HG03575 (cell line): ENCODE results near the gene COL26A1.
"Not testable (repeated sequence)": the region's sequence is repeated elsewhere in the genome, so short reads cannot be mapped to it uniquely, and the experiment has no call there.

Experiments used
- ATAC-seq: cut with Tn5 transposase; IDR thresholded peaks from one replicate; pipeline ENCODE4 v1.9.1; 2021; ENCODE audit not compliant: unreplicated experiment, insufficient number of reproducible peaks, low FRiP score; ENCODE audit errors: extremely low read depth

The COL26A1 gene

DNA sequence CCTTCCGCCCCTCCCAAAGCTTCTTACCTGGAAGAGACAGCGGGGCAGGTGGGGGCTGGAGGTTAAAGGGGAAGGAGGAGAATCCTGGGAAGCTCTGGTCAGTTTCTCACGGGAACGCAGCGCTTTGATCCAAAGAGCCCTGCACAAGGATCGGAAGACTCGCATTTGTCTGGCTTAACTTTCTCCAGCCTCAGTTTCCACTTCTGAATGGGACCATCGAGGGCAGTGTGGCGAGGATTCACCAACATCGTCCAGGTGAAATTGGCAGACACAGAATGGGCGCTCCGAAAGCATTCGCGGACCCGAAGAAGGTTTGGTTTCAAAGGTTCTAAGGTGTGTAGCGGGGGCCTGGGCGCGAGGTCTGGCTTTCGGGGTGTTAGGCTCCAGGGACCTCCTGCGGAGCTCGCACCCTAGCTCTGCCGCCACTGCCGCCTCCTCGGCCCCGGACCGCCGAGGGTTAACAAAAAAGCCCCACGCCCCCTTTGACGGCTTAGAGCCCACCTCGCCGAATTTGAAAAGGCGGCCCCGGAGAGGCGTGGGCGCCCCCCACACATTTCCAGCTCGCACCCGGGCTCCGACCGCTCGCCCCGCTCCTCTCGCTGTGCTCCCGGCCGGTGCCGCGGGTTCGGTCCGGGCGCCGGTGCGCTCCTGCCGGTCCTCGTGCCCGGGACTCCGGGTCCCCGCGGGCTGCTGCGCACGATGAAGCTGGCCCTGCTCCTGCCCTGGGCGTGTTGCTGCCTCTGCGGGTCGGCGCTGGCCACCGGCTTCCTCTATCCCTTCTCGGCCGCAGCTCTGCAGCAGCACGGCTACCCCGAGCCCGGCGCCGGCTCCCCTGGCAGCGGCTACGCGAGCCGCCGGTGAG, at the start of gene COL26A1:
Gene COL26A1, plus strand, starts transcription at position 542 of the 862 bp plus-strand sequence. Its CDS starts 158 bp downstream, at position 700.
- ATAC-seq: no peak

GRCh38 chr7:101315336-101315735, 47.3 kb upstream of the COL26A1 start:
- ATAC-seq: no peak

DNA sequence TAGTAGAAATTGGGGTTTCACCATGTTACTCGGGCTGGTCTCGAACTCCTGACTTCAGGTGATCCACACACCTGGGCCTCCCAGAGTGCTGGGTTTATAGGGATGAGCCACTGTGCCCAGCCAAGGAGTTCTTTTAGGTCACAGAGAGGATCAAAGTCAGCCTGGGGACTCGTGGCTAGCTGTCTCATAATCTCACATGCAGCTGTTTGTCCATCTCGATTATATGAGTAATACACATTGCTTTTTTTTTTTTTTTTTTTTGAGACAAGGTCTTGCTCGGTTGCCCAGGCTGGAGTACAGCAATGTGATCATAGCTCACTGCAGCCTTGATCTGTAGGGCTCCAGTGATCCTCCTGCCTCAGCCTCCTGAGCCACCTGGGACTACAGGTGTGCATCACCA, 43.3 kb upstream of the COL26A1 start:
- ATAC-seq: no peak

- ATAC-seq: no peak
These were observed 40.9 kb upstream of the COL26A1 start, which contains the start of gene IFT22 for GRCh38 chr7:101321491-101322401. Gene IFT22, minus strand, starts transcription at chr7:101321812. Its CDS starts 103 bp downstream, at chr7:101321709.

DNA sequence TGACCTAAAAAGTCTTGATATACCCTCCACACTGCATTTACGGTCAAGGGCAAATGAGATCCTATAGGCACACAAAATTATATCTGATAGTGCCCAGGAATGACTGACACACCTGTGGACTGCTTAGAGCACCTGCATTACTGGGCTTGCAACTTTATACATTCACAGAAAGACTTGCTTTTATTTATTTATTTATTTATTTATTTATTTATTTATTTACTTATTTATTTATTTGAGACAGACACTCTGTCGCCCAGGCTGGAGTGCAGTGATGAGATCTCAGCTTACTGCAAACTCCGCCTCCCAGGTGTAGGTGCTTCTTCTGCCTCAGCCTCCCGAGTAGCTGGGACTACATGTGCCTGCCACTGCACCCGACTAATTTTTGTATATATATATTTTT, 34.5 kb upstream of the COL26A1 start:
- no peak for ATAC-seq

GRCh38 chr7:101330011-101330484, 32.6 kb upstream of the COL26A1 start:
- no peak for ATAC-seq

DNA sequence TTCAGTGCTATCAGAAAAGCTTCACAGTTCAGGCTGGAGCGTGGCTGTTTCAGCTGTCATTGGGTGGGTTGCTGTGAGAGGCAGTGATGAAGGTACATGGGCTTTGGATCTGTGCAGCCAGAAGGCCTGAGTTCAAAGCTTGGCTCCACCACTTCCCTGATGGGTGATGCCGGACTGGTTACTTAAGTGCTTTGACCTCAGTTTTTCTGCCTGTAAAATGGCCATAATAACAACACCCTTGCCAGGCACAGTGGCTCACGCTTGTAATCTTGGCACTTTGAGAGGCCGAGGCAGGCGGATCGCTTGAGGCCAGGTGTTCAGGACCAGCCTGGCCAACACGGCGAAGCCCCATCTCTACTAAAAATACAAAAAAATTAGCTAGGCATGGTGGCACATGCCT, 30.6 kb upstream of the COL26A1 start:
- ATAC-seq: no peak

DNA sequence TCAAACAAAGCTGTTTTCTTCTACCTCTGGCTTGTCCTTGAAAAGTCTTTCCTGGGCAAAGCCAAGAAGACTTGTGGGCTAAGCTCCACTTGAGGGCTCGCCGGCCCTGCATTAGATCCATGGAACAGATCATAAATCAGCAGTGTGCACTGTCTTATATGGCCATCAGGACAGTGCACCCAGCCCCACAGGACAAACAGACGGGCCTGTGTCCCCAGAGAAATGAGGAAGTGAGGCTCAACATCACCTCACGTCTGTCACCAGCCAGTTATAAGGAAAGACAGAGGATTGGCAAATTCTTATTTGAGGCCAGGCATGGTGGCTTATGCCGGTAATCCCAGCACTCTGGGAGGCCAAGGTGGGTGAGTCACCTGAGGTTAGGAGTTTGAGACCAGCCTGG, 28.8 kb upstream of the COL26A1 start:
- ATAC-seq: no peak

DNA sequence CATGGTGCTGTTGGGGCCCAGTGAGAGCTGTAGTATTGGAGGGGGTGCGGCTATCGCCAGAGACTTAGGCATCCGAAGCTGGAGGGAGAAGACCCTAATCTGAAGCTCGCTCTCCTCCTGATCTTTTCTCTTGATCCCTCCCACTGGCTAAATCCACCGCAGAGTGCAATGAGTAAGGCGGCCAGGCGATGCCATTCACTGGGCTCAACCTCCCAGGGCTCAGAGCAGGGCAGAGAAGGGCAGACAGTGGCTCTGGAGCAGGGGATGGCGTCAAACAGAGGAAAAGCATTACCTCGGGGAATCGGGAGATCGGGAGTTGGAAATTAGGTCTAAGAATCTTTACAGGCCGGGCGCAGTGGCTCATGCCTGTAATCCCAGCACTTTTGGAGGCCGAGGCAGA, 22.3 kb upstream of the COL26A1 start:
- ATAC-seq: no peak

- no peak for ATAC-seq
These were observed 19.8 kb upstream of the COL26A1 start for GRCh38 chr7:101342892-101343291.

GRCh38 chr7:101347477-101347876, 15.2 kb upstream of the COL26A1 start:
- ATAC-seq: no peak

- ATAC-seq: not testable (repeated sequence)
These were observed 14.1 kb upstream of the COL26A1 start for GRCh38 chr7:101348456-101349067.

DNA sequence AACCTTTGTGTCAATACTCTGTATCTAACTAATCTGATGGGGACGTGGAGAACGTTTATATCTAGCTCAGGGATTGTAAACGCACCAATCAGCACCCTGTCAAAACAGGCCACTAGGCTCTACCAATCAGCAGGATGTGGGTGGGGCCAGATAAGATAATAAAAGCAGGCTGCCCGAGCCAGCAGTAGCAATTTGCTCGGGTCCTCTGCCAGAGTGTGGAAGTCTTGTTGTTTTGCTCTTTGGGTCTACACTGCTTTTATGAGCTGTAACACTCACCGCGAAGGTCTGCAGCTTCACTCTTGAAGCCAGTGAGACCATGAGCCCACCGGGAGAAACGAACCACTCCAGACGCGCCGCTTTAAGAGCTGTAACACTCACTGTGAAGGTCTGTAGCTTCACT, 13.4 kb upstream of the COL26A1 start:
- not testable (repeated sequence) for ATAC-seq

DNA sequence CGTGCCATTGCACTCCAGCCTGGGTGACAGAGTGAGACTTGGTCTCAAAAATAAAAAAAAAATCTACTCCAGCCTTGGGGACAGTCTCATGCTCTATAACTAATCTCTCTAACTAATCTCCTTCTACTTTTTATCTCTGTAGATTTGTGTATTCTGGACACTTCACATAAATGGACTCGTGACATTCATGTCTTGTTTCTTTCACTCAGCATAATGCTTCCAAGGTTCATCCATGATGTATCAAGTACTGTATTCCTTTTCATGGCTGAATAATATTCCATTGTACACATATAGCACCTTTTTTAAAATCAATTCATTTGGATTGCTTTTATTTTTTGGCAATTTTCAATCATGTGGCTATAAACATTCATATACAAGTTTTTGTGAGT, 9.8 kb upstream of the COL26A1 start:
- ATAC-seq: no peak

- no peak for ATAC-seq
These were observed 5.2 kb upstream of the COL26A1 start for GRCh38 chr7:101357433-101357832.

DNA sequence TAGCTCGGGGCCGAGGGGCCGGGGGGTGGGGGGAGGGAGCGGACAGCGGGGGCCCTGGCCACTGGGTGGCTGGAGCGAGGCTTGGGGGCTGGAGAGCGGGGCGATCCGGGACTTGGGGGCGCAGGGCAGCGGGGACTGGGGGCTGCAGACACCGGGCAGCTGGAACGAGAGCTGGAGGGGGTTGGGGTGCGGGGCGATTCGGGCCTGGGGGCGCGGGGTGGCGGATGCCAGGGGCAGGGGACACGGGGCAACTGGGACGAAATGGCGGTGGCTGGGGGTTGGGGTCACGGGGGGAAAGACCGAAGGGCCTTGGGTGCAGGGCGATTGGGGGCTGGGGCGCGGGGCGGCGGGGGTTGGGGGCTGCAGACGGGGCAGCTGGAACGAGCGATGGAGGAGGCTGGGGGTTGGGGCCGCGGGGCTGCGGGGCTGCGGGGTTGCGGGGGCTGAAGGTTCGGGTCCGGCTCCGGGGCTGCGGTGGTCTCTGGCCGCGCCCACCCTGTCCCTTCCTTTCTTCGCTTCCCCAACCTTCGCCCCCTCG, 590 bp downstream of the COL26A1 start:
- no peak for ATAC-seq

GRCh38 chr7:101363734-101364374, 1.2 kb downstream of the COL26A1 start:
- ATAC-seq: no peak

- ATAC-seq: no peak
These were observed 3.3 kb downstream of the COL26A1 start for GRCh38 chr7:101365956-101366355.

DNA sequence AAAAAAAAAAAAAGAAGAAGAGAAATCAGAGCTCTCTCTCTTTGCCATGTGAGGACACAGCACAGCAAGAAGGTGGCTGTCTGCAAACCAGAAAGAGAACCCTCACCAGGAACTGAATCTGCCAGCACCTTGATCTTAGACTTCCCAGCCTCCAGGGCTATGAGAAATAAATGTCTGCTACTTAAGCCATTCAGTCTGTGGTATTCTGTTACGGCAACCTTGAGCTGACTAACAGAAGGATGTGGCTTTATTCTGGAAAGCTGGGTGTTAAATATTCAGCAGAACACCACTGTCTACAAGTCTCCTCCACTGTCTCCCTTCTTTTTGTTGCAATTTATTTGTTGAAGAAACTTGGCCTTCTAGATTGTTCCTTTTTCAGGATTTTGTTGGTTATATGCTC, 5.0 kb downstream of the COL26A1 start:
- ATAC-seq: no peak
